Activated CD8-positive, alpha-beta memory T cell treated with anti-CD3 and anti-CD28 coated beads, Interleukin-2, amount 10 ng/mL, durations not matched to agents 7 days and 5 days (primary cell): ENCODE data around the gene DOK5. TPM values are rescaled to one million over a fixed set of nuclear protein-coding genes. Genes with fewer than 3 reads are reported as not detected.
A peak's percentile ranks its signal among the peaks of the same experiment; 100 is the strongest.
"Not testable (repeated sequence)": the region's sequence is repeated elsewhere in the genome, so short reads cannot be mapped to it uniquely, and the experiment has no call there.

ENCODE experiments used
- ATAC-seq: fragments of 150-1000 bp; cut with Tn5 transposase; one replicate; pipeline ENCODE4 v1.10.0; 2021; ENCODE audit warnings: moderate library complexity
- CTCF ChIA-PET: fragments of 350-600 bp; sonication (Branson Sonifier 250); formaldehyde crosslinking; loops from one replicate; lab custom pipeline; 2021; ENCODE audit warnings: antibody characterized with exemption; lab: Charles Lee
- DNase-seq: peaks from one replicate; pipeline ENCODE4 v3.0.0-alpha.2; 2020
- H3K27ac Mint-ChIP-seq: one replicate; pipeline ENCODE4 v1.8.0; 2021; ENCODE audit warnings: mild to moderate bottlenecking, mixed read lengths
- H3K27me3 Mint-ChIP-seq: one replicate; pipeline ENCODE4 v1.8.0; 2021; ENCODE audit warnings: mixed read lengths
- H3K36me3 Mint-ChIP-seq: one replicate; pipeline ENCODE4 v1.8.0; 2021; ENCODE audit warnings: mild to moderate bottlenecking, mixed read lengths
- H3K4me1 Mint-ChIP-seq: one replicate; pipeline ENCODE4 v1.8.0; 2021; ENCODE audit warnings: mixed read lengths
- H3K4me3 Mint-ChIP-seq: one replicate; pipeline ENCODE4 v1.8.0; 2021; ENCODE audit warnings: mild to moderate bottlenecking, moderate library complexity, mixed read lengths
- H3K9me3 Mint-ChIP-seq: one replicate; pipeline ENCODE4 v1.8.0; 2022; ENCODE audit warnings: low read depth, mixed read lengths
- total RNA-seq, 2 experiments: library from RNA; stranded (reverse); gene quantifications; one replicate each; pipeline ENCODE4 v1.2.3, GENCODE V29; 2021

Gene DOK5
- total RNA-seq: 1 to 10 TPM in 1 of 2 experiments, not detected in 1; 4.4 TPM

GRCh38 chr20:54475334-54476168, at the start of gene DOK5:
DOK5 (plus strand) TSS chr20:54475593; CDS start chr20:54475947, 354 bp downstream.
- peak within 1 kb of the TSS; percentile 6 for H3K4me3 Mint-ChIP-seq
- no peaks in the 10 kb centered on the region for H3K4me1 Mint-ChIP-seq
- no peaks in the 10 kb centered on the region for H3K36me3 Mint-ChIP-seq
- H3K9me3 Mint-ChIP-seq: no peaks in the 10 kb centered on the region
- DNase-seq (no peak), ATAC-seq (no peak)
- no peak within 1 kb of the TSS for H3K27ac Mint-ChIP-seq
- peaks cover 44% of the 10 kb centered on the region for H3K27me3 Mint-ChIP-seq
- CTCF ChIA-PET: no interaction called here

GRCh38 chr20:54429364-54429763, 46.0 kb upstream of the DOK5 start:
- CTCF ChIA-PET: no interaction called here
- H3K9me3 Mint-ChIP-seq: no peaks in the 10 kb centered on the region
- H3K27ac Mint-ChIP-seq: no peak overlapping the region
- H3K4me1 Mint-ChIP-seq: no peaks in the 10 kb centered on the region
- no peaks in the 10 kb centered on the region for H3K36me3 Mint-ChIP-seq
- ATAC-seq (no peak), DNase-seq (no peak)
- H3K4me3 Mint-ChIP-seq: no peak overlapping the region
- H3K27me3 Mint-ChIP-seq: no peaks in the 10 kb centered on the region

- CTCF ChIA-PET: no interaction called here
- DNase-seq (no peak), ATAC-seq (no peak)
- H3K4me3 Mint-ChIP-seq: no peak overlapping the region
- H3K36me3 Mint-ChIP-seq: no peaks in the 10 kb centered on the region
- no peaks in the 10 kb centered on the region for H3K4me1 Mint-ChIP-seq
- H3K27ac Mint-ChIP-seq: no peak overlapping the region
- no peaks in the 10 kb centered on the region for H3K27me3 Mint-ChIP-seq
- H3K9me3 Mint-ChIP-seq: no peaks in the 10 kb centered on the region
Observed at GRCh38 chr20:54431156-54431944, 44.0 kb upstream of the DOK5 start.

GRCh38 chr20:54432966-54433365, 42.4 kb upstream of the DOK5 start:
- no peaks in the 10 kb centered on the region for H3K27me3 Mint-ChIP-seq
- H3K4me3 Mint-ChIP-seq: no peak overlapping the region
- CTCF ChIA-PET: no interaction called here
- DNase-seq (no peak), ATAC-seq (no peak)
- H3K9me3 Mint-ChIP-seq: no peaks in the 10 kb centered on the region
- no peak overlapping the region for H3K27ac Mint-ChIP-seq
- H3K36me3 Mint-ChIP-seq: no peaks in the 10 kb centered on the region
- no peaks in the 10 kb centered on the region for H3K4me1 Mint-ChIP-seq

- CTCF ChIA-PET: no interaction called here
- Mint-ChIP-seq H3K4me1 (no peaks in the 10 kb centered on the region), H3K9me3 (peaks cover 2% of the 10 kb centered on the region), H3K4me3 (no peak overlapping the region), H3K27me3 (no peaks in the 10 kb centered on the region), H3K36me3 (no peaks in the 10 kb centered on the region), H3K27ac (no peak overlapping the region)
- no peak for ATAC-seq
- DNase-seq: no peak
Observed at GRCh38 chr20:54433636-54434035, 41.8 kb upstream of the DOK5 start.

GRCh38 chr20:54434196-54434595, 41.2 kb upstream of the DOK5 start:
- H3K27ac Mint-ChIP-seq: no peak overlapping the region
- DNase-seq (no peak), ATAC-seq (no peak)
- H3K36me3 Mint-ChIP-seq: no peaks in the 10 kb centered on the region
- no peaks in the 10 kb centered on the region for H3K4me1 Mint-ChIP-seq
- peaks cover 2% of the 10 kb centered on the region for H3K9me3 Mint-ChIP-seq
- CTCF ChIA-PET: no interaction called here
- no peak overlapping the region for H3K4me3 Mint-ChIP-seq
- H3K27me3 Mint-ChIP-seq: no peaks in the 10 kb centered on the region

- no peaks in the 10 kb centered on the region for H3K36me3 Mint-ChIP-seq
- peaks cover 2% of the 10 kb centered on the region for H3K9me3 Mint-ChIP-seq
- CTCF ChIA-PET: no interaction called here
- H3K4me3 Mint-ChIP-seq: no peak overlapping the region
- DNase-seq (no peak), ATAC-seq (no peak)
- H3K27ac Mint-ChIP-seq: no peak overlapping the region
- no peaks in the 10 kb centered on the region for H3K27me3 Mint-ChIP-seq
- H3K4me1 Mint-ChIP-seq: no peaks in the 10 kb centered on the region
Observed at GRCh38 chr20:54435015-54435414, 40.4 kb upstream of the DOK5 start.

GRCh38 chr20:54436410-54436809, 39.0 kb upstream of the DOK5 start:
- H3K36me3 Mint-ChIP-seq, ATAC-seq, H3K9me3 Mint-ChIP-seq, H3K27me3 Mint-ChIP-seq, H3K4me1 Mint-ChIP-seq, DNase-seq, CTCF ChIA-PET, H3K4me3 Mint-ChIP-seq, H3K27ac Mint-ChIP-seq: not testable (repeated sequence)

GRCh38 chr20:54438166-54438565, 37.2 kb upstream of the DOK5 start:
- Mint-ChIP-seq H3K9me3 (peaks cover 2% of the 10 kb centered on the region), H3K4me1 (no peaks in the 10 kb centered on the region), H3K27ac (no peak overlapping the region), H3K27me3 (no peaks in the 10 kb centered on the region), H3K36me3 (no peaks in the 10 kb centered on the region), H3K4me3 (no peak overlapping the region)
- DNase-seq (no peak), ATAC-seq (no peak)
- CTCF ChIA-PET: no interaction called here

GRCh38 chr20:54450207-54450606, 25.2 kb upstream of the DOK5 start:
- no peak for ATAC-seq
- no peak for DNase-seq
- CTCF ChIA-PET: no interaction called here
- Mint-ChIP-seq H3K27ac (no peak overlapping the region), H3K9me3 (peaks cover 3% of the 10 kb centered on the region), H3K36me3 (no peaks in the 10 kb centered on the region), H3K4me3 (no peak overlapping the region), H3K4me1 (no peaks in the 10 kb centered on the region), H3K27me3 (no peaks in the 10 kb centered on the region)

- no peak overlapping the region for H3K4me3 Mint-ChIP-seq
- no peaks in the 10 kb centered on the region for H3K27me3 Mint-ChIP-seq
- CTCF ChIA-PET: no interaction called here
- H3K4me1 Mint-ChIP-seq: no peaks in the 10 kb centered on the region
- H3K27ac Mint-ChIP-seq: no peak overlapping the region
- DNase-seq: no peak
- ATAC-seq: no peak
- peaks cover 3% of the 10 kb centered on the region for H3K9me3 Mint-ChIP-seq
- H3K36me3 Mint-ChIP-seq: no peaks in the 10 kb centered on the region
Observed at GRCh38 chr20:54451171-54451570, 24.2 kb upstream of the DOK5 start.

GRCh38 chr20:54452277-54452676, 23.1 kb upstream of the DOK5 start:
- H3K4me3 Mint-ChIP-seq: no peak overlapping the region
- no peaks in the 10 kb centered on the region for H3K27me3 Mint-ChIP-seq
- peaks cover 3% of the 10 kb centered on the region for H3K9me3 Mint-ChIP-seq
- no peak for ATAC-seq
- no peaks in the 10 kb centered on the region for H3K4me1 Mint-ChIP-seq
- DNase-seq: no peak
- no peak overlapping the region for H3K27ac Mint-ChIP-seq
- CTCF ChIA-PET: no interaction called here
- no peaks in the 10 kb centered on the region for H3K36me3 Mint-ChIP-seq

GRCh38 chr20:54454982-54455381, 20.4 kb upstream of the DOK5 start:
- H3K27ac Mint-ChIP-seq: no peak overlapping the region
- ATAC-seq (no peak), DNase-seq (no peak)
- peaks cover 3% of the 10 kb centered on the region for H3K9me3 Mint-ChIP-seq
- no peaks in the 10 kb centered on the region for H3K4me1 Mint-ChIP-seq
- CTCF ChIA-PET: no interaction called here
- no peaks in the 10 kb centered on the region for H3K36me3 Mint-ChIP-seq
- no peaks in the 10 kb centered on the region for H3K27me3 Mint-ChIP-seq
- H3K4me3 Mint-ChIP-seq: no peak overlapping the region

GRCh38 chr20:54456423-54456822, 19.0 kb upstream of the DOK5 start:
- no peaks in the 10 kb centered on the region for H3K36me3 Mint-ChIP-seq
- CTCF ChIA-PET: no interaction called here
- H3K4me1 Mint-ChIP-seq: no peaks in the 10 kb centered on the region
- no peak for DNase-seq
- H3K9me3 Mint-ChIP-seq: peaks cover 3% of the 10 kb centered on the region
- H3K27ac Mint-ChIP-seq: no peak overlapping the region
- ATAC-seq: no peak
- no peak overlapping the region for H3K4me3 Mint-ChIP-seq
- H3K27me3 Mint-ChIP-seq: no peaks in the 10 kb centered on the region
